GM18909 (cell line): ENCODE results near the gene ZNF502.
A peak's percentile ranks its signal among the peaks of the same experiment; 100 is the strongest.
"Not testable (repeated sequence)": the region's sequence is repeated elsewhere in the genome, so short reads cannot be mapped to it uniquely, and the experiment has no call there.

Source experiments
- ATAC-seq: cut with Tn5 transposase; IDR thresholded peaks from one replicate; pipeline ENCODE4 v1.9.1; 2021; ENCODE audit warnings: mild to moderate bottlenecking; ENCODE audit not compliant: unreplicated experiment, poor library complexity

Gene ZNF502

DNA sequence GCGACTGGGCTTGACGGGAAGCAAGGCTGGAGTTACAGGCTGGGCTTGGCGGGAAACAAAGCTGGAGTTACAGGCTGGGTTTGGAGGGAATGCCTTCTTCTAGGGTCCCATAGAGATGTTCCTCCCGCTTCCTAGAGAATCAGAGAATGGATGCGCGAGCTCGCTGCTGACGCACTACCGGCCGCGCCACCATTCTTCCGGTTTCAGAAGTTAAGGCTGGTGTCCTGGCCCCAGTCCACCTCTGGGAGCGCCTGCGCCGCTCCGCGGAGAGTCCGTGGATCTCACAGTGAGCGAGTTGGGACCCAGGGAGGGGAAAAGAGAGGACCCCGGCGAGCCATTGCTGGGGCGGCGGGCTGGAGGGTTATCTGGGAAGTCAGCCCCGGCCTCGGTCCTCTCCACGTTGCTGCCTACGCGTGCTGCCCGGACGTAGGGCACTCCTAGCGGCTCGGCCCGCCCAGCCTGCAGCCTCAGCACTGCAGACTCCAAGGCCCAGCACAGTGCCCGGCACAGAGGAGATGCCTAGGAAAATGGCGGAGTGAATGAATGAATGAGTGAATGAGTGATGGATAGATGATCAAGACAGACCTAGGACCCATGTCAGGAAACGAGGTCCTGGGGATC is at the start of gene ZNF502:
ZNF502 (plus strand) TSS at position 206 of the 621 bp plus-strand sequence. CDS start 7,602 bp downstream, outside the sequence.
- no peak for ATAC-seq

GRCh38 chr3:44665173-44665572 is 47.3 kb upstream of the ZNF502 start:
- ATAC-seq: no peak

DNA sequence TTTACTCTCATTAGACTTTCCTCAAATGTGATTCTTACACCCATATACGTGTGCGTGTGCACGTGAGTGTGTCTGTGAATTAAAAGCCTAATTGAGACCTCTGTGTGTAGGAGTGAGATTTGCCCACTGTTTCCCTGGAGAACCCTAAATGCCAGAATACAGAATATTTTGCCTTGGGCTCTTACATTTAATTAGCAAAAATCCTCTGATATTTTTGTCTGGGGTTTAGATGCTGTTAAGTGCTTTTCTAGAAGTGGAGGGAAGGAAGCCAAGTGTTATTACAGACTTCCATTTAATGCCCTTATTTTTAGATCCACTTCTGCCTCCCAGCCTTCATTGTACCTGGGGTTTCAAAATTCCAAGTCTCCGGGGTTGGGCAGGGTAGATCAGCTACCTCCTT is 46.1 kb upstream of the ZNF502 start:
- no peak for ATAC-seq

GRCh38 chr3:44669760-44670159 is 42.7 kb upstream of the ZNF502 start:
- no peak for ATAC-seq

GRCh38 chr3:44673466-44673865 is 39.0 kb upstream of the ZNF502 start:
- not testable (repeated sequence) for ATAC-seq

DNA sequence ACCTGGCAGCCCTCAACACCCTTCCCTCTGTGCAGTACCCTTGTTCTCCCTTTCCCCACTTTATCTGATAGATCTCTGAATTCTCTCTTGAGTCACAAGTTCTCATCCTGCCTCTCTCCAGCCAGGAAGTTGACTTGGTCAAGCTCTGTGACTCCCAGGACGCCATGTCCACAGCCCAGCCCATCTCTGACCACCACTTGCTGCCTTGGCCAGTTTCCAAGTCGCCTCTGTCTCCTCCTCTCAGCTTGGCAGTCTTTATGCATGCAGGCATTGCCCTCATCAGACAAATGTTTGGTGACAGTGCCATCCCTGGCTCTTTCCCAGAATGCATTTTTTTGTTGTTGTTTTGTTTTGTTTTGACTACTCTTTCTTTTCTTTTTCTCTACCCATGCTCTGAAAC is 38.2 kb upstream of the ZNF502 start:
- no peak for ATAC-seq

GRCh38 chr3:44678480-44679116 is 33.9 kb upstream of the ZNF502 start:
- ATAC-seq: peak; percentile 42

DNA sequence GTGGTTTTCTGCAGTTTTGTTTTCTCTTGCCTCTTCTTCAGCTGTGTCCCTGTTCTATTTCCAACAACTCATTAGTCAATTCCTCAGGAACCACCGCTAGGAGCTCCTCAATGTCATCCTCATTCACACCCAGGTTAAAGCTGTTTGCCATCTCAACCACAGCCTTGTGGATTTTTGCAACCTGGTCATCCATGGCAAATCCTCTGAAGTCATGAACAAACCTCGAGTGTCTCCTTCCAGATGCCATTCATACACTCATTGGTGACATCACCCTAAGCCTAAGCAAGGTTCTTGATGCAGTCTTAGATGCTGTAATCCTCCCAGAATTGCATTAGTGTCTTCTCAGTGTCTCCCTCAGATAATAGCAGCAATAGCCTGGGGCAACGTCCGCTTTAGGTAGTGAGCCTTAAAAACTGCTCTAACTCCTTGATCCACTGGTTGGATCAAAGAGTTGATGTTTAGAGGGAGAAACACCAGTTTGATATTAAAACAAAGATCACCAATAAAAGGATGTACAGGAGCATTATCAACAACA is 31.5 kb upstream of the ZNF502 start:
- no peak for ATAC-seq

GRCh38 chr3:44682182-44682896 is 30.1 kb upstream of the ZNF502 start:
- no peak for ATAC-seq

- peak; percentile 76 for ATAC-seq
Observed at GRCh38 chr3:44685128-44685800, 27.2 kb upstream of the ZNF502 start.

GRCh38 chr3:44687898-44688297 is 24.6 kb upstream of the ZNF502 start:
- no peak for ATAC-seq

- ATAC-seq: no peak
Observed at GRCh38 chr3:44721231-44722102, 9.0 kb downstream of the ZNF502 start.

DNA sequence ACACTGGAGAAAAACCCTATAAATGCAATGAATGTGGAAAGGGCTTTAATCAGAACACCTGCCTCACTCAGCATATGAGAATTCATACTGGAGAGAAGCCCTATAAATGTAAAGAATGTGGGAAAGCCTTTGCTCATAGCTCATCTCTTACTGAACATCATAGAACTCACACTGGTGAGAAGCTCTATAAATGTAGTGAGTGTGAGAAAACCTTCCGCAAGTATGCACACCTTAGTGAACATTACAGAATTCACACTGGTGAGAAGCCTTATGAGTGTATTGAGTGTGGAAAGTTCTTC is 9.6 kb downstream of the ZNF502 start:
- no peak for ATAC-seq

- ATAC-seq: peak; percentile 79
Observed at GRCh38 chr3:44729384-44729910, 17.0 kb downstream of the ZNF502 start, which contains the start of gene ZNF501. ZNF501 (plus strand) TSS chr3:44729635; CDS start chr3:44734422, 4,787 bp downstream.

GRCh38 chr3:44734646-44735168 is 22.2 kb downstream of the ZNF502 start:
- ATAC-seq: no peak

GRCh38 chr3:44761101-44761423 is 48.6 kb downstream of the ZNF502 start:
- no peak for ATAC-seq

GRCh38 chr3:44761424-44762169 is 49.1 kb downstream of the ZNF502 start, which contains the start of the genes KIAA1143 and KIF15:
KIAA1143 (minus strand) TSS chr3:44761619; CDS start chr3:44761602, 17 bp downstream.
KIF15 (plus strand) TSS chr3:44761794; CDS start chr3:44761866, 72 bp downstream.
- ATAC-seq: peak; percentile 90

DNA sequence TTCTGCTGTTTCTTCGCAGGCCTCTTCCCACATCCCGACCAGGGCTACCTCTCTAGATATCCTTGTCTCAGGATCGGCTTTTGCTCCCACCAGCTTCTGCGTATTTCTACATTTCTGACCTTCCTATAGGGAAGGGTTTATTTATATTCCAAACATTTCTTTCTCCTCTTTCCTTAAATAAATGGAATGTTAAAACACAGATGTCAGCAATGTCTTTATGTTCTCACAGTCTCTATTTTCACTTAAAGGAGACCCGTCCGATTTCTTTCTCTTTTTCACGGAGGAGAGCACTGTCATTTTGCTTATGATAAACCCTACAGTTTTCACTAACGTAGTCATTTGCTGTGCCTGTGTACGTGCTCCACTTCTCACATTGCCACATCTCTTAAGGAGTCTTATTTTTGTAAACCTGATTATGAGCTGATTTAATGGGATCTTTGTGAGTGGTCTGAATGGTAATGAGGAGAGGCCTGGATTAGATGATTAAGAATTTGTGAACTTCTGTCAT is 49.8 kb downstream of the ZNF502 start:
- ATAC-seq: no peak
